Vagina (tissue), 2 donors: ENCODE results near the gene EIF1. TPM values are rescaled to one million over a fixed set of nuclear protein-coding genes. Genes with fewer than 3 reads are reported as not detected.

Experiments
- DNase-seq, 2 donors: peaks; one replicate each; pipeline ENCODE4 v3.0.0-alpha.2; 2017; ENCODE audit errors: extremely low spot score in 2 of 2
- H3K27ac ChIP-seq: fragments of 200-600 bp; sonication (generic); one replicate; pipeline ENCODE4 v1.5.1; 2019
- H3K27me3 ChIP-seq: fragments of 200-600 bp; sonication (generic); one replicate; pipeline ENCODE4 v1.5.1; 2019
- H3K36me3 ChIP-seq, 2 donors: fragments of 200-600 bp; sonication (generic); one replicate each; pipeline ENCODE4 v1.5.1; 2017 to 2019
- H3K4me1 ChIP-seq: fragments of 200-600 bp; sonication (generic); one replicate; pipeline ENCODE4 v1.5.1; 2019
- H3K4me3 ChIP-seq, 2 donors: fragments of 200-600 bp; sonication (generic); 1 replicate in 1 of 2; 2 replicates in 1 of 2; pipeline ENCODE4 v1.5.1; 2016 to 2019
- H3K9me3 ChIP-seq: fragments of 200-600 bp; sonication (generic); one replicate; pipeline ENCODE4 v1.5.1; 2019
- CTCF ChIP-seq, 3 experiments: fragments of 450-650 bp in 2 of 3; fragments of 200-600 bp in 1 of 3; sonication (generic) in 1 of 3; IDR thresholded peaks; one replicate each; pipeline ENCODE4 v1.5.1; 2017 to 2019; ENCODE audit warnings: antibody characterized with exemption in 3 of 3, mild to moderate bottlenecking in 2 of 3, moderate library complexity in 2 of 3
- POLR2A ChIP-seq, 2 donors: fragments of 450-650 bp; IDR thresholded peaks; one replicate each; pipeline ENCODE4 v1.6.1; 2017; ENCODE audit warnings: antibody characterized with exemption in 2 of 2, mild to moderate bottlenecking in 2 of 2, moderate library complexity in 2 of 2
- POLR2AphosphoS5 ChIP-seq, 2 donors: sonication (generic); formaldehyde crosslinking; IDR thresholded peaks; one replicate each; pipeline ENCODE4 v1.9.0; 2017; ENCODE audit warnings: antibody characterized with exemption in 2 of 2, mild to moderate bottlenecking in 2 of 2, low read depth in 1 of 2; ENCODE audit not compliant: insufficient read depth in 1 of 2
- intact Hi-C: fragments of 100-400 bp; cut with DNase I; formaldehyde crosslinking; loops from one replicate; pipeline ENCODE4 v1.15.1; 2023
- total RNA-seq: library from RNA; depleted of rRNA; stranded (reverse); fragments of >200 nt; gene quantifications from one replicate; pipeline ENCODE4 v1.2.3, GENCODE V29; 2016

EIF1 gene
- total RNA-seq, 1 donor from 2014 or later: 204 TPM

GRCh38 chr17:41735744-41736143 lies 47.1 kb downstream of the EIF1 start:
- no peak for TF ChIP-seq CTCF (IDR thresholded peaks at IDR 0.05)
- no peak for TF ChIP-seq POLR2AphosphoS5 (IDR thresholded peaks at IDR 0.05; ENCODE audit: insufficient read depth in 1 of 2, low read depth in 1 of 2)
- no peak for TF ChIP-seq POLR2A (IDR thresholded peaks at IDR 0.05)
- H3K27me3 ChIP-seq: no peaks in the 10 kb centered on the region
- intact Hi-C loops: loop anchor here (5.0 kb wide), 1 partner anchor 67 kb away; no protein-coding TSS in a partner anchor

GRCh38 chr17:41736983-41737679 lies 48.4 kb downstream of the EIF1 start:
- H3K4me3 ChIP-seq: no peak overlapping the region
- DNase-seq: no peak
- H3K36me3 ChIP-seq: no peaks in the 10 kb centered on the region
- H3K4me1 ChIP-seq: peaks cover 28% of the 10 kb centered on the region
- no peak overlapping the region for H3K27ac ChIP-seq
- no peaks in the 10 kb centered on the region for H3K27me3 ChIP-seq
- H3K9me3 ChIP-seq: no peaks in the 10 kb centered on the region
- TF ChIP-seq CTCF (IDR thresholded peaks at IDR 0.05): no peak
- no peak for TF ChIP-seq POLR2A (IDR thresholded peaks at IDR 0.05)
- TF ChIP-seq POLR2AphosphoS5 (IDR thresholded peaks at IDR 0.05; ENCODE audit: insufficient read depth in 1 of 2, low read depth in 1 of 2): no peak
- intact Hi-C loops: loop anchor here (5.0 kb wide), 1 partner anchor 65 kb away; no protein-coding TSS in a partner anchor

More at GRCh38 chr17:41735744-41736143, 47.1 kb downstream of the EIF1 start:
- H3K4me1 ChIP-seq: peaks cover 28% of the 10 kb centered on the region
- no peak overlapping the region for H3K27ac ChIP-seq
- no peak for DNase-seq
- H3K9me3 ChIP-seq: no peaks in the 10 kb centered on the region
- no peaks in the 10 kb centered on the region for H3K36me3 ChIP-seq
- H3K4me3 ChIP-seq: no peak overlapping the region

GRCh38 chr17:41737680-41738023 lies 49.0 kb downstream of the EIF1 start:
- H3K27me3 ChIP-seq: no peaks in the 10 kb centered on the region
- intact Hi-C loops: loop anchor here (5.0 kb wide), 1 partner anchor 65 kb away; no protein-coding TSS in a partner anchor

GRCh38 chr17:41738077-41738800 lies 49.6 kb downstream of the EIF1 start:
- intact Hi-C loops: loop anchor here (5.0 kb wide), 1 partner anchor 64 kb away; no protein-coding TSS in a partner anchor
- H3K27me3 ChIP-seq: no peaks in the 10 kb centered on the region
- no peaks in the 10 kb centered on the region for H3K36me3 ChIP-seq
- H3K4me3 ChIP-seq: no peak overlapping the region
- no peaks in the 10 kb centered on the region for H3K9me3 ChIP-seq
- no peak overlapping the region for H3K27ac ChIP-seq
- H3K4me1 ChIP-seq: peaks cover 28% of the 10 kb centered on the region
- TF ChIP-seq CTCF (IDR thresholded peaks at IDR 0.05): peak; percentile 93 to 98 (median 98)
- TF ChIP-seq POLR2A (IDR thresholded peaks at IDR 0.05): no peak
- TF ChIP-seq POLR2AphosphoS5 (IDR thresholded peaks at IDR 0.05; ENCODE audit: insufficient read depth in 1 of 2, low read depth in 1 of 2): peak in 1 of 2 donors; percentile 50
- DNase-seq: no peak

More at GRCh38 chr17:41737680-41738023, 49.0 kb downstream of the EIF1 start:
- Histone ChIP-seq H3K4me1 (peaks cover 28% of the 10 kb centered on the region), H3K4me3 (no peak overlapping the region), H3K27ac (no peak overlapping the region), H3K9me3 (no peaks in the 10 kb centered on the region), H3K36me3 (no peaks in the 10 kb centered on the region)
- TF ChIP-seq POLR2AphosphoS5 (IDR thresholded peaks at IDR 0.05; ENCODE audit: insufficient read depth in 1 of 2, low read depth in 1 of 2) (no peak), CTCF (IDR thresholded peaks at IDR 0.05) (no peak), POLR2A (IDR thresholded peaks at IDR 0.05) (no peak)
- DNase-seq: no peak
